ENCODE results near the gene GNPDA1. TPM values are rescaled to one million over a fixed set of nuclear protein-coding genes. Genes with fewer than 3 reads are reported as not detected.

The GNPDA1 gene
- total and polyA plus RNA-seq, 2 of the 4 experiments (the other 2 are of a cell fraction) = 23.1 to 60.6 TPM

GRCh38 chr5:142046191-142046590 is 33.4 kb upstream of the GNPDA1 start:
- ATAC-seq (ENCODE audit: low read depth) (no peak), DNase-seq (no peak)
- no peak overlapping the region for H3K27ac ChIP-seq (ENCODE audit: insufficient read depth, low read length)
- no peak overlapping the region for H4K91ac ChIP-seq (ENCODE audit: insufficient read depth, low read depth, low read length)
- no peak overlapping the region for H2AK9ac ChIP-seq (replicated peaks; ENCODE audit: low read depth, low read length, poor library complexity)
- no peak overlapping the region for H3K14ac ChIP-seq (replicated peaks; ENCODE audit: low read depth, low read length)
- no peaks in the 10 kb centered on the region for H3K4me1 ChIP-seq (ENCODE audit: control insufficient read depth, insufficient read depth, low read length)
- H3K36me3 ChIP-seq (ENCODE audit: control insufficient read depth, insufficient read depth, low read length) = no peaks in the 10 kb centered on the region
- 20% methylated on average over 1 of the region's 7 CpGs; no CpG with 5 or more reads in 1 of the 2 experiments for whole genome bisulfite sequencing, 2 experiments (ENCODE audit: extremely low coverage in 2 of 2, insufficient read length in 1 of 2)
- H2AK5ac ChIP-seq (ENCODE audit: low read depth, low read length) = no peak overlapping the region
- H3K9me3 ChIP-seq (ENCODE audit: control insufficient read depth, insufficient read depth, low read length) = no peaks in the 10 kb centered on the region
- H4K5ac ChIP-seq (ENCODE audit: low read depth, low read length) = no peak overlapping the region
- H3K4me3 ChIP-seq (ENCODE audit: insufficient read depth, low read depth, low read length) = no peak overlapping the region
- TF ChIP-seq FOS (IDR thresholded peaks at IDR 0.05; ENCODE audit: low read depth, low read length) = no peak
- no peak for TF ChIP-seq CEBPB (IDR thresholded peaks at IDR 0.05; ENCODE audit: low read depth, low read length)
- TF ChIP-seq ELK1 (IDR thresholded peaks at IDR 0.05; ENCODE audit: borderline replicate concordance, low read depth, low read length) = no peak
- TF ChIP-seq SMC3 (IDR thresholded peaks at IDR 0.05; ENCODE audit: low read depth, low read length) = no peak
- no peak for TF ChIP-seq CHD1 (IDR thresholded peaks at IDR 0.05; ENCODE audit: low read depth, low read length)
- no peak for TF ChIP-seq MAZ (IDR thresholded peaks at IDR 0.05; ENCODE audit: borderline replicate concordance, low read depth, low read length)
- no peak for TF ChIP-seq RAD21 (IDR thresholded peaks at IDR 0.05; ENCODE audit: low read length)
- TF ChIP-seq MAFK (IDR thresholded peaks at IDR 0.05; ENCODE audit: low read depth, low read length) = no peak
- no peak for TF ChIP-seq USF2 (IDR thresholded peaks at IDR 0.05; ENCODE audit: low read depth, low read length)
- no peak for TF ChIP-seq POLR2A (IDR thresholded peaks at IDR 0.05; ENCODE audit: low read depth, low read length)
- TF ChIP-seq RFX5 (IDR thresholded peaks at IDR 0.05; ENCODE audit: low read depth, low read length) = no peak
- no peak for TF ChIP-seq NFE2L2 (IDR thresholded peaks at IDR 0.05; ENCODE audit: low read depth, low read length)
- TF ChIP-seq RCOR1 (IDR thresholded peaks at IDR 0.05; ENCODE audit: insufficient replicate concordance, low read length) = no peak
- TF ChIP-seq MXI1 (IDR thresholded peaks at IDR 0.05; ENCODE audit: borderline replicate concordance, low read depth, low read length) = no peak
- TF ChIP-seq CTCF (conservative IDR thresholded peaks at IDR 0.05; ENCODE audit: low read depth, low read length) = no peak
- ChIA-PET POLR2A (ENCODE audit: unreplicated experiment) (no interaction called here), CTCF (interaction anchor here (1.0 kb wide), 1 partner anchor 18 kb away, joined by 3 read pairs; no protein-coding TSS in a partner anchor)
- no peak overlapping the region for H2BK5ac ChIP-seq (ENCODE audit: low read depth, low read length, poor library complexity, severe bottlenecking)
- no TSS peak for BruUV-seq (replicated peaks)
- no peaks in the 10 kb centered on the region for H3K9me1 ChIP-seq (ENCODE audit: insufficient read depth, low read length)
- H3K9ac ChIP-seq (ENCODE audit: low read depth, low read length) = no peak overlapping the region
- H2BK120ac ChIP-seq (ENCODE audit: low read depth, low read length) = no peak overlapping the region
- no peaks in the 10 kb centered on the region for H4K20me1 ChIP-seq (ENCODE audit: insufficient read depth, low read length)
- no peaks in the 10 kb centered on the region for H3K79me1 ChIP-seq (ENCODE audit: low read depth in 1 of 2, low read length in 2 of 2)
- H3K18ac ChIP-seq (ENCODE audit: low read depth, low read length) = no peak overlapping the region
- H3K4ac ChIP-seq (ENCODE audit: low read depth, low read length) = no peak overlapping the region
- no peak overlapping the region for H2BK15ac ChIP-seq (ENCODE audit: low read depth, low read length)
- H4K8ac ChIP-seq (ENCODE audit: low read depth in 2 of 2, low read length in 2 of 2) = no peak overlapping the region
- dilution Hi-C loops (cut with HindIII; ENCODE audit: low sequenced_read_pairs, unreplicated experiment) = no loop called here
- no peak overlapping the region for H2AFZ ChIP-seq (replicated peaks; ENCODE audit: low read length, poor library complexity)
- peaks cover 12% of the 10 kb centered on the region for H3K27me3 ChIP-seq (ENCODE audit: control insufficient read depth, insufficient read depth, low read length)
- intact Hi-C loops (cut with micrococcal nuclease) = no loop called here
- no peak overlapping the region for H3K23ac ChIP-seq (ENCODE audit: low read depth, low read length)
- H3K56ac ChIP-seq (ENCODE audit: extremely low read depth, insufficient read depth, low read length) = no peak overlapping the region
- in situ Hi-C loops (cut with MboI; ENCODE audit: low sequenced_read_pairs) = no loop called here
- no peak overlapping the region for H3K4me2 ChIP-seq (ENCODE audit: low read depth, low read length)
- H2BK20ac ChIP-seq (ENCODE audit: low read depth, low read length) = no peak overlapping the region
